Measurements from ENCODE around the gene ALG12. TPM values are rescaled to one million over a fixed set of nuclear protein-coding genes. Genes with fewer than 3 reads are reported as not detected.

ALG12 gene
- total and polyA plus RNA-seq, 2 of the 13 experiments (the other 11 are each of a cell fraction or from before 2014, with no cell fraction given) = 7.8 to 15.8 TPM

GRCh38 chr22:49954991-49955580, 36.8 kb upstream of the ALG12 start:
- in situ Hi-C loops (cut with HindIII; ENCODE audit: extremely low pct_ligation_motif_present, low pct_unique_long_range_greater_than_20kb) (no loop called here), intact Hi-C loops (cut with micrococcal nuclease; ENCODE audit: unreplicated experiment) (loop anchor here (2.0 kb wide), 1 partner anchor 24 kb away; no protein-coding TSS in a partner anchor)
- ATAC-seq (no peak), DNase-seq (ENCODE audit: low spot score) (no peak), FAIRE-seq (no peak)
- H3K4me3 ChIP-seq (replicated peaks in 1 of 3; ENCODE audit: insufficient read depth in 1 of 3, low read depth in 2 of 3, low read length in 3 of 3) = peak overlapping the region in 1 of 3 experiments; percentile 43; a peak in 1 of 6 replicates
- H3K36me3 ChIP-seq (replicated peaks in 1 of 2; ENCODE audit: control insufficient read depth in 1 of 2, insufficient read depth in 2 of 2, low read length in 2 of 2) = no peaks in the 10 kb centered on the region
- POLR2A ChIA-PET = interaction anchor here (1.1 to 18.6 kb wide), 3 partner anchors 9 to 20 kb away, joined by 5 to 722 read pairs (median 283); partner anchors contain the start of gene PIM3
- H3K9me3 ChIP-seq (ENCODE audit: low read length) = no peaks in the 10 kb centered on the region
- H4K20me1 ChIP-seq (ENCODE audit: insufficient read depth, low read length) = no peaks in the 10 kb centered on the region
- H3K27ac ChIP-seq (ENCODE audit: extremely low read length, insufficient read depth, low read length) = peak overlapping the region; percentile 3
- no peak overlapping the region for H3K9ac ChIP-seq (ENCODE audit: insufficient read depth, low read depth, low read length)
- peak overlapping the region; percentile 42 for H3K4me2 ChIP-seq (ENCODE audit: low read depth, low read length)
- BruUV-seq (replicated peaks) = no TSS peak
- H3K79me2 ChIP-seq (ENCODE audit: insufficient read depth, low read length) = peaks cover 7% of the 10 kb centered on the region
- WGBS (ENCODE audit: low lambda C conversion rate) = 80% methylated on average over 1 of the region's 15 CpGs
- CTCF ChIA-PET (ENCODE audit: low intra/inter-chr PET ratio, low total read pairs) = no interaction called here
- H2AFZ ChIP-seq (ENCODE audit: low read length) = no peak overlapping the region
- no peaks in the 10 kb centered on the region; a peak in 1 of 5 replicates for H3K27me3 ChIP-seq (ENCODE audit: control insufficient read depth in 1 of 2, insufficient read depth in 2 of 2, low read length in 2 of 2)
- peaks cover 95% of the 10 kb centered on the region for H3K4me1 ChIP-seq (ENCODE audit: insufficient read depth, low read length)
- no peak for TF ChIP-seq KAT2B (IDR thresholded peaks at IDR 0.05; ENCODE audit: borderline replicate concordance, low read depth, low read length)
- TF ChIP-seq RXRB (CRISPR knock-in tag; IDR thresholded peaks at IDR 0.05; ENCODE audit: borderline replicate concordance) = peak; percentile 5; the same call in 1 of the 2 replicates
- TF ChIP-seq MXI1 (IDR thresholded peaks at IDR 0.05; ENCODE audit: borderline replicate concordance, low read depth, low read length) = no peak
- no peak for TF ChIP-seq PRPF4 (IDR thresholded peaks at IDR 0.05; ENCODE audit: low read depth, low read length, poor library complexity, severe bottlenecking)
- TF ChIP-seq ZNF570 (CRISPR knock-in tag; IDR thresholded peaks at IDR 0.05; ENCODE audit: borderline replicate concordance) = no peak
- no peak for TF ChIP-seq ZBTB42 (CRISPR knock-in tag; IDR thresholded peaks at IDR 0.05)
- TF ChIP-seq DPF2 (CRISPR knock-in tag; IDR thresholded peaks at IDR 0.05; ENCODE audit: borderline replicate concordance, low read depth) = no peak
- TF ChIP-seq ZMYM2 (CRISPR knock-in tag; IDR thresholded peaks at IDR 0.05) = no peak
- TF ChIP-seq EHMT2 (IDR thresholded peaks at IDR 0.05; ENCODE audit: borderline replicate concordance, low read depth, low read length) = no peak
- no peak for TF ChIP-seq ZNF20 (CRISPR knock-in tag; IDR thresholded peaks at IDR 0.05)
- TF ChIP-seq TAF1 (CRISPR knock-in tag; IDR thresholded peaks at IDR 0.05) = no peak
- peak; percentile 57; the same call in 1 of the 2 replicates for TF ChIP-seq ZNF691 (CRISPR knock-in tag; IDR thresholded peaks at IDR 0.05; ENCODE audit: borderline replicate concordance, low read depth)
- TF ChIP-seq IRF1 (CRISPR knock-in tag; IDR thresholded peaks at IDR 0.05; ENCODE audit: low read depth) = 0 out of 2 replicates have a peak, but pooled peaks have one; percentile 18
- TF ChIP-seq ZSCAN29 (CRISPR knock-in tag; conservative IDR thresholded peaks at IDR 0.05) = no peak
- TF ChIP-seq ZNF800 (CRISPR knock-in tag; IDR thresholded peaks at IDR 0.05) = no peak
- no peak for TF ChIP-seq SMARCC2 (IDR thresholded peaks at IDR 0.05)
- peak; percentile 91 for TF ChIP-seq ZNF687 (CRISPR knock-in tag; IDR thresholded peaks at IDR 0.05)
